Activated naive CD8-positive, alpha-beta T cell treated with anti-CD3 and anti-CD28 coated beads, Interleukin-2, amount 10 ng/mL, durations not matched to agents 7 days and 5 days (primary cell): ENCODE data around the gene TCF7. TPM values are rescaled to one million over a fixed set of nuclear protein-coding genes. Genes with fewer than 3 reads are reported as not detected.
A peak's percentile ranks its signal among the peaks of the same experiment; 100 is the strongest.

Experiments used
- ATAC-seq: fragments of 150-1000 bp; cut with Tn5 transposase; one replicate; pipeline ENCODE4 v1.10.0; 2021; ENCODE audit warnings: low read depth, moderate library complexity
- POLR2A ChIA-PET: fragments of 350-600 bp; sonication (Branson Sonifier 250); formaldehyde crosslinking; loops from one replicate; lab custom pipeline; 2021; ENCODE audit warnings: antibody characterized with exemption; lab: Charles Lee
- DNase-seq: peaks from one replicate; pipeline ENCODE4 v3.0.0; 2021
- H3K27ac Mint-ChIP-seq: one replicate; pipeline ENCODE4 v1.8.0; 2022; ENCODE audit warnings: mild to moderate bottlenecking, mixed read lengths
- H3K27me3 Mint-ChIP-seq: one replicate; pipeline ENCODE4 v1.8.0; 2022; ENCODE audit warnings: mild to moderate bottlenecking, moderate library complexity, mixed read lengths
- H3K36me3 Mint-ChIP-seq: one replicate; pipeline ENCODE4 v1.8.0; 2021; ENCODE audit warnings: mild to moderate bottlenecking, mixed read lengths
- H3K4me1 Mint-ChIP-seq: one replicate; pipeline ENCODE4 v1.8.0; 2021; ENCODE audit warnings: mixed read lengths
- H3K4me3 Mint-ChIP-seq: one replicate; pipeline ENCODE4 v1.8.0; 2022; ENCODE audit warnings: mild to moderate bottlenecking, moderate library complexity, mixed read lengths
- H3K9me3 Mint-ChIP-seq: one replicate; pipeline ENCODE4 v1.8.0; 2021; ENCODE audit warnings: mixed read lengths
- total RNA-seq, 2 experiments: library from RNA; stranded (reverse); gene quantifications; one replicate each; pipeline ENCODE4 v1.2.3, GENCODE V29; 2021

TCF7 gene
- total RNA-seq, 2 experiments from 2014 or later = 283 to 315 TPM

DNA sequence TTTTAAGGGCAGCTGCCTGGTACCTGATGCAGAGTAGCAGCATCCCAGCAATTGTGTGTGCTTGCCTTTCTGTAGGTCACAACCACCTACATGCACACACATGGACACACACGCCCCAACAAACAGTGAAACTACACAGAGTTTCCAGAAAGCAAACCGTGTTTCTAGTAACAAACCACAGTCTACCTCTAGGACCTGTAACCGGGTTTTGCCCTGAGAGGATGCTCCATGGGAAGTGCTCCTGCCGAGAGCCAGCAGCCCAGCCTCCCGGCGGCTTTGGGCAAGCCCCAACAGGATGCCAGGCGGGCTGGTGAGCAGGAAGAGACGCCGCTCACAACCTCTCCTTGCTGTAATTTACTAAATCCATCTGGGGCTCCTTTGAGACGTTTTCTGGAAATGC, 4.1 kb upstream of the TCF7 start:
- no peaks in the 10 kb centered on the region for H3K9me3 Mint-ChIP-seq
- H3K36me3 Mint-ChIP-seq = no peaks in the 10 kb centered on the region
- no peak for DNase-seq
- H3K27me3 Mint-ChIP-seq = no peaks in the 10 kb centered on the region
- ATAC-seq = no peak
- H3K4me3 Mint-ChIP-seq = peak overlapping the region; percentile 8
- H3K27ac Mint-ChIP-seq = peak overlapping the region; percentile 56
- POLR2A ChIA-PET = interaction anchor here (0.5 to 10.5 kb wide), 9 partner anchors 9 to 414 kb away, joined by 3 to 174 read pairs (median 3); partner anchors contain the start of genes PPP2CA and SKP1
- H3K4me1 Mint-ChIP-seq = peaks cover 46% of the 10 kb centered on the region

DNA sequence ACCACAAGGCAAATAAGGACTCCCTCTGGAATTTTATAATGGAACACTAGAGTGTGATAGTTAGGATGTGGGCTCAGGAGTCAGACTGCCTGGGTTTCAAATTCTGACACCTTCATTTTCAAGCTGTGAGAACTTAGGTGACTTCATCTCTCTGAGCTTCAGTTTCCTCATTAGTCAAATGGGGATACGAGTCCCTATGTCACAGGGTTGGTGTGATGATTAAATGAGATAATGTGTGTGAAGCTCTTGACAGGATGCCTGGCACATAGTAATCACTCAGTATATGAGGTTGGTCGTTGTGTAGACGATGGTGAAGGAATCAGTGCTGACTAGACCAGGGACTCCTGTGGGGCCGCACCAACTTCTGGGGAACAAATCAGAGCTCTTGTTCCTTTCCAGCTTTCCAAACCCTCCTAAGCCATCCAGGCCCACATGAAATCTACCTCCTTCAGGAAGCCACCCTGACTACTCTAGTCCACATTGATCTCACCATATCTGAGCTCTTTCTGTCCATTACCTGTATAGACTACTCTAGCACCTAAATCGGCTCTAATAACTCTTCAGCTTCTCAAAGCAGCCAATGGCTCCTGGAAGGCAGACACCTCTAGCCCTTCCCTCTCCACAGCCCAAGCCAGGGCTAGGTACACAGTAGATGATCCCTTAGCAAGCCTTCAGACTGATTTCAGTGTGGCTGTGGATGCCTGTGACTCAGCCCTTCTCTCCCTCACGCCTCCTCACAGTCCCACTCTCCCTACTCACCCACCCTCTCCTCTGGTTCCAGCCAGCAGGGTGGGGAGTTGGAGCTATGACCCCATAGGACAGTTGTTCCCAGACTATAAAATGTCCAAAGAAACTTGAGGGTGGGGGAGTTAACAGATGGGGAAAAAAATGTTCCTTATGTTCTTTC, 2.5 kb upstream of the TCF7 start:
- ATAC-seq (peak; percentile 36), DNase-seq (no peak)
- Mint-ChIP-seq H3K36me3 (peaks cover 6% of the 10 kb centered on the region), H3K4me1 (peaks cover 48% of the 10 kb centered on the region), H3K27me3 (no peaks in the 10 kb centered on the region), H3K27ac (peak overlapping the region; percentile 39), H3K4me3 (no peak overlapping the region), H3K9me3 (no peaks in the 10 kb centered on the region)
- POLR2A ChIA-PET = interaction anchor here (0.6 to 10.5 kb wide), 13 partner anchors 8 to 114 kb away, joined by 3 to 174 read pairs (median 5); partner anchors contain the start of genes PPP2CA and SKP1

GRCh38 chr5:134112726-134113362, 1.6 kb upstream of the TCF7 start:
- H3K9me3 Mint-ChIP-seq = no peaks in the 10 kb centered on the region
- DNase-seq = no peak
- peak overlapping the region; percentile 18 for H3K27ac Mint-ChIP-seq
- peaks cover 9% of the 10 kb centered on the region for H3K36me3 Mint-ChIP-seq
- no peaks in the 10 kb centered on the region for H3K27me3 Mint-ChIP-seq
- H3K4me1 Mint-ChIP-seq = peaks cover 52% of the 10 kb centered on the region
- POLR2A ChIA-PET = interaction anchor here (0.9 to 10.5 kb wide), 9 partner anchors 13 to 113 kb away, joined by 3 to 174 read pairs (median 6); partner anchors contain the start of genes PPP2CA and SKP1
- peak overlapping the region; percentile 28 for H3K4me3 Mint-ChIP-seq
- no peak for ATAC-seq

GRCh38 chr5:134113363-134113889, 1.1 kb upstream of the TCF7 start:
- Mint-ChIP-seq H3K27me3 (no peaks in the 10 kb centered on the region), H3K27ac (peak overlapping the region; percentile 80), H3K4me1 (peaks cover 52% of the 10 kb centered on the region), H3K9me3 (no peaks in the 10 kb centered on the region), H3K36me3 (peaks cover 9% of the 10 kb centered on the region), H3K4me3 (peak overlapping the region; percentile 87)
- ATAC-seq = no peak
- peak; percentile 51 for DNase-seq
- POLR2A ChIA-PET = interaction anchor here (1.0 to 10.5 kb wide), 7 partner anchors 12 to 63 kb away, joined by 3 to 174 read pairs (median 10); partner anchors contain the start of gene SKP1

GRCh38 chr5:134114886-134115805, 665 bp downstream of the TCF7 start:
- Mint-ChIP-seq H3K4me1 (peaks cover 65% of the 10 kb centered on the region), H3K27ac (peak overlapping the region; percentile 93), H3K9me3 (no peaks in the 10 kb centered on the region), H3K4me3 (peak overlapping the region; percentile 77), H3K36me3 (peaks cover 21% of the 10 kb centered on the region), H3K27me3 (no peaks in the 10 kb centered on the region)
- DNase-seq (peak; percentile 73), ATAC-seq (peak; percentile 20)
- POLR2A ChIA-PET = interaction anchor here (0.7 to 10.5 kb wide), 9 partner anchors 11 to 76 kb away, joined by 3 to 174 read pairs (median 7); no protein-coding TSS in a partner anchor

GRCh38 chr5:134115806-134116175, 1.3 kb downstream of the TCF7 start:
- DNase-seq (peak; percentile 51), ATAC-seq (no peak)
- Mint-ChIP-seq H3K27me3 (no peaks in the 10 kb centered on the region), H3K4me1 (peaks cover 65% of the 10 kb centered on the region), H3K36me3 (peaks cover 26% of the 10 kb centered on the region), H3K9me3 (no peaks in the 10 kb centered on the region), H3K27ac (peak overlapping the region; percentile 93), H3K4me3 (peak overlapping the region; percentile 77)
- POLR2A ChIA-PET = interaction anchor here (0.8 to 10.5 kb wide), 5 partner anchors 10 to 24 kb away, joined by 3 to 174 read pairs (median 16); no protein-coding TSS in a partner anchor

DNA sequence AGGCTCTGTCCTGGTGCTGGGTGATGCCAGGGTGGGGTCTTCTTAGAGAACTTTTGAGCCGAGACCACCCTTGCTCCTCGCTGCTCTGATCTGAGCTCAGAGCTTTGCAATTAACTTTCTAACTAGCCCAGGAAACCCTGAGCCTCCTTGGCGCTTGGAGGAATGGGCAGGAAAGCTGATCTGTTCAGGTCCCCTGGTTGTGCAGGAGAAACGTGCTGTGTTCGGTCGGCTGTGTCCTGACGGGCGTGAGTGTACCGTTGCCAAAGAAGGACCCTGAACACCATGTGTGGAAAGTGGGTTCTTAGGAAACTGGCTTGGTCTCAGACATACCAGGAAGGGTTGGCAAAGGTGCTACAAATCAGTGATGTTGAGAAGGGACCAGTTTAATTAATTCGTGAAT, 1.8 kb downstream of the TCF7 start:
- H3K27ac Mint-ChIP-seq = peak overlapping the region; percentile 93
- DNase-seq (no peak), ATAC-seq (no peak)
- no peaks in the 10 kb centered on the region for H3K9me3 Mint-ChIP-seq
- peak overlapping the region; percentile 77 for H3K4me3 Mint-ChIP-seq
- POLR2A ChIA-PET = interaction anchor here (0.8 to 10.5 kb wide), 5 partner anchors 10 to 36 kb away, joined by 3 to 174 read pairs (median 4); no protein-coding TSS in a partner anchor
- peaks cover 26% of the 10 kb centered on the region for H3K36me3 Mint-ChIP-seq
- no peaks in the 10 kb centered on the region for H3K27me3 Mint-ChIP-seq
- H3K4me1 Mint-ChIP-seq = peaks cover 61% of the 10 kb centered on the region

DNA sequence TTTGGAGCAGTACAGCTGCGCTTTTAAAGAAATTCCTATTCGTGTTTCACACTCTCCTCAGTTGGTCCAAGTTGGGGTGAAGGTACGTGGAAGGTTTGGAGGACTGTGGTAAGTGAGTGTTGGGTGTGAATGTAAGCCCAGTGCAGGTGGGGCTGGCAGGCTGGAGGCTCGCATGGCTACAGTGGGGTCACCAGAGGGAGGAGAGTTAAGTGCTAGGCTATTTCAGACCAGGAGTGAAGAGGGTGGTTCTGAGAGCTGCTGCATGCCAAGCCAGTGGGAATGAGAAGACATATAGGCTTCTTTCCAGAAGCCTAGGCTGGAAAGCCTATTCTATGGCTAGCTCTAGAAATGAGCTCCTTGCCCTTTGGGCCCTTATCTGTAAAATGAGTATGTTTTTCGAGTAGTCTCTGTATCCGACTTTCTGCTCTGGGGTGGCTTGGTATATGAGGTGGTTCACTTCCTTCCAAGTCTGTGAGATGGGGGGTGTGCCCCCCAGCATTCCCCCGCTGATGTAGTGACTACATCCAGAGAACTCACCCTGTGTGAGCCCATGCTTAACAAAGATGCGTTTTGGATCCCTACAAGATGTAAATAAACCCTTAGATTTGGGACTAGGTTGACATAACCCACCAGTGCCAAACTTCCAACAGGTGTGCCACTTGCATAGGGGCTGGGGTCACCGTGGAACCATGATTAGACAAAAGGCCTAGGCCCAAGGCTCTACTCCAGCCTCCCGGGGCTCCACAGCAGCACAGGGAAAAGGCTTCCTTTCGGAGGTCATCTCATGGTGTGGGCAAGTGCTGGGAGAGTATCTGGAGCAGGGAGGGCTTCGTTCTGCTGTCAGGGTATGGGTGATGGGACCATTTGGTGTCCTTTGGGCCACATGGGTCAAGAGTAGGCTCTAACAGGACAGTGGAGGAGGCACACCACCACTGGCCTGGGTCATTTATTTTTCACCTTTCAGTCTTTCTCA, 2.6 kb downstream of the TCF7 start:
- DNase-seq = no peak
- peaks cover 31% of the 10 kb centered on the region for H3K36me3 Mint-ChIP-seq

GRCh38 chr5:134118212-134118835, 3.8 kb downstream of the TCF7 start:
- POLR2A ChIA-PET = interaction anchor here (0.9 to 10.5 kb wide), 4 partner anchors 8 to 20 kb away, joined by 3 to 174 read pairs (median 7); no protein-coding TSS in a partner anchor
- no peaks in the 10 kb centered on the region for H3K9me3 Mint-ChIP-seq
- peaks cover 67% of the 10 kb centered on the region for H3K4me1 Mint-ChIP-seq
- peak overlapping the region; percentile 77 for H3K4me3 Mint-ChIP-seq
- peak overlapping the region; percentile 93 for H3K27ac Mint-ChIP-seq
- ATAC-seq (no peak), DNase-seq (no peak)
- no peaks in the 10 kb centered on the region for H3K27me3 Mint-ChIP-seq
- peaks cover 32% of the 10 kb centered on the region for H3K36me3 Mint-ChIP-seq

More for the DNA sequence above, 2.6 kb downstream of the TCF7 start:
- peak overlapping the region; percentile 77 for H3K4me3 Mint-ChIP-seq
- POLR2A ChIA-PET = interaction anchor here (0.8 to 10.5 kb wide), 6 partner anchors 9 to 37 kb away, joined by 3 to 174 read pairs (median 6); no protein-coding TSS in a partner anchor
- H3K4me1 Mint-ChIP-seq = peaks cover 60% of the 10 kb centered on the region
- H3K27ac Mint-ChIP-seq = peak overlapping the region; percentile 93
- no peaks in the 10 kb centered on the region for H3K27me3 Mint-ChIP-seq
- ATAC-seq = no peak
- no peaks in the 10 kb centered on the region for H3K9me3 Mint-ChIP-seq

DNA sequence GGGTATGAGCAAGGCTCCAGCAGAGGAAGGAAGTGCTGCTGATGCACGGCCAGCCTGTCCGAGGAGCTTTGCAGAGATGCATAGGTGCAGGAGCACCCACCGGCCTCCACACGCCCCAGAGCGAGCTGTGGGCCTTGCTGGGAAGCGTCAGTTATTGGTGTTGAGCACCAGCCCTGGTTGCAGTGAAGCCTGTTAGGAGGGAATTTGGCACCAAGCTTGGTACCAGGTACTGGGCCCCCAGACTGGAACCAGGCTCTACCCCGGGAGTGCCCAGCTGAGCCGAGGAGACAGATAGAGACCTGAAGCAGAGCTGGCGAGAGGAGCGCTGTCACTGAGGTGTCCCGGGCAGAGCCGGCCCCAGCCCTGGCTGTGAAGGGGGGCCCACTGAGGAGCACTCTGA, 5.2 kb downstream of the TCF7 start:
- H3K27ac Mint-ChIP-seq = peak overlapping the region; percentile 93
- peak; percentile 59 for DNase-seq
- peaks cover 36% of the 10 kb centered on the region for H3K36me3 Mint-ChIP-seq
- POLR2A ChIA-PET = interaction anchor here (0.9 to 10.5 kb wide), 8 partner anchors 6 to 80 kb away, joined by 3 to 174 read pairs (median 6); no protein-coding TSS in a partner anchor
- H3K27me3 Mint-ChIP-seq = no peaks in the 10 kb centered on the region
- H3K9me3 Mint-ChIP-seq = no peaks in the 10 kb centered on the region
- peaks cover 68% of the 10 kb centered on the region for H3K4me1 Mint-ChIP-seq
- peak; percentile 17 for ATAC-seq
- H3K4me3 Mint-ChIP-seq = peak overlapping the region; percentile 77
